WTC11 (cell line): ENCODE data around the gene SVOPL. TPM values are rescaled to one million over a fixed set of nuclear protein-coding genes. Genes with fewer than 3 reads are reported as not detected.

Experiments used
- ATAC-seq: fragments of 200-7000 bp; cut with Tn5 transposase; 2 replicates; pipeline ENCODE4 v1.10.0; 2021; ENCODE audit warnings: mild to moderate bottlenecking, moderate library complexity
- Bru-seq: library from RNA; stranded (reverse); fragments of 400-500 nt; gene quantifications from one replicate; lab custom pipeline; 2021; lab: Mats Ljungman, UMichigan
- CTCF ChIA-PET: fragments of 300-600 bp; sonication (Branson Sonifier 250); formaldehyde crosslinking; loops from one replicate; lab custom pipeline; 2021; ENCODE audit warnings: antibody characterized with exemption; lab: Charles Lee
- POLR2A ChIA-PET: fragments of 350-600 bp; sonication (Branson Sonifier 250); formaldehyde crosslinking; loops from one replicate; lab custom pipeline; 2021; ENCODE audit warnings: antibody characterized with exemption; lab: Charles Lee
- DNase-seq: peaks from one replicate; pipeline ENCODE4 v3.0.0; 2021; ENCODE audit warnings: low spot score
- H3K27ac Mint-ChIP-seq: 2 replicates; pipeline ENCODE4 v1.8.0; 2021; ENCODE audit warnings: mixed read lengths
- H3K27me3 Mint-ChIP-seq: 2 replicates; pipeline ENCODE4 v1.8.0; 2021; ENCODE audit warnings: low read depth, mild to moderate bottlenecking, moderate library complexity, mixed read lengths
- H3K36me3 Mint-ChIP-seq: 2 replicates; pipeline ENCODE4 v1.8.0; 2021; ENCODE audit warnings: mixed read lengths
- H3K4me1 Mint-ChIP-seq: 2 replicates; pipeline ENCODE4 v1.8.0; 2022; ENCODE audit warnings: mixed read lengths
- H3K4me3 Mint-ChIP-seq: 2 replicates; pipeline ENCODE4 v1.8.0; 2021; ENCODE audit warnings: mild to moderate bottlenecking, moderate library complexity, mixed read lengths
- H3K9me3 Mint-ChIP-seq: 2 replicates; pipeline ENCODE4 v1.8.0; 2021; ENCODE audit warnings: mixed read lengths
- CBFB ChIP-seq: sonication (generic); formaldehyde crosslinking; IDR thresholded peaks from 2 replicates; pipeline ENCODE4 v1.8.1; 2022; ENCODE audit warnings: mild to moderate bottlenecking, low read depth, missing genetic modification reagents
- ELF4 ChIP-seq: sonication (generic); formaldehyde crosslinking; IDR thresholded peaks from 2 replicates; pipeline ENCODE4 v1.8.1; 2022; ENCODE audit warnings: low read depth, mild to moderate bottlenecking, moderate library complexity, missing genetic modification reagents
- EMX1 ChIP-seq: fragments of 250-450 bp; sonication (Bioruptor Pico); IDR thresholded peaks from 2 replicates; pipeline ENCODE4 v1.8.0; 2021; ENCODE audit warnings: mild to moderate bottlenecking
- FOXP1 ChIP-seq: sonication (generic); formaldehyde crosslinking; IDR thresholded peaks from 2 replicates; pipeline ENCODE4 v1.8.0; 2022; ENCODE audit warnings: missing genetic modification reagents, mild to moderate bottlenecking, moderate library complexity, borderline replicate concordance
- GTF2I ChIP-seq: fragments of 250-450 bp; sonication (Bioruptor Pico); conservative IDR thresholded peaks from 2 replicates; pipeline ENCODE4 v1.4.0; 2021; ENCODE audit warnings: mild to moderate bottlenecking
- NR3C1 ChIP-seq: sonication (generic); formaldehyde crosslinking; conservative IDR thresholded peaks from 2 replicates; pipeline ENCODE4 v1.8.1; 2023; ENCODE audit warnings: low read depth, mild to moderate bottlenecking, missing genetic modification reagents
- RELA ChIP-seq: sonication (generic); formaldehyde crosslinking; IDR thresholded peaks from 2 replicates; pipeline ENCODE4 v1.8.1; 2022; ENCODE audit warnings: missing genetic modification reagents, mild to moderate bottlenecking, borderline replicate concordance
- SMAD4 ChIP-seq: sonication (generic); formaldehyde crosslinking; IDR thresholded peaks from 2 replicates; pipeline ENCODE4 v1.8.0; 2022; ENCODE audit warnings: mild to moderate bottlenecking, missing genetic modification reagents
- long read RNA-seq, 3 experiments: library from RNA in 1 of 3; library from capped mRNA in 1 of 3; library from polyadenylated mRNA in 1 of 3; unstranded in 2 of 3; stranded (forward) in 1 of 3; transcript quantifications; one replicate each; pipeline ENCODE4 v2.0.0, GENCODE V29; 2021
- total RNA-seq: library from RNA; stranded (reverse); gene quantifications from 3 replicates; pipeline ENCODE4 v1.2.3, GENCODE V29; 2021
- TF ChIP-seq, protein P1 (sequence below): sonication (generic); formaldehyde crosslinking; IDR thresholded peaks from 2 replicates; pipeline ENCODE4 v1.8.1; 2022; ENCODE audit warnings: low read depth, missing genetic modification reagents, borderline replicate concordance
- TF ChIP-seq, protein P2 (sequence below): sonication (generic); formaldehyde crosslinking; IDR thresholded peaks from 2 replicates; pipeline ENCODE4 v1.8.0; 2022; ENCODE audit warnings: missing genetic modification reagents
- TF ChIP-seq, protein P3 (sequence below): fragments of 250-450 bp; sonication (Bioruptor Pico); IDR thresholded peaks from 2 replicates; pipeline ENCODE4 v1.9.0; 2021; ENCODE audit warnings: mild to moderate bottlenecking
- TF ChIP-seq, protein P4 (sequence below): sonication (generic); formaldehyde crosslinking; IDR thresholded peaks from 2 replicates; pipeline ENCODE4 v1.8.0; 2023; ENCODE audit warnings: missing genetic modification reagents, mild to moderate bottlenecking, borderline replicate concordance
- TF ChIP-seq, protein P5 (sequence below): sonication (generic); formaldehyde crosslinking; IDR thresholded peaks from 2 replicates; pipeline ENCODE4 v1.8.1; 2023; ENCODE audit warnings: mild to moderate bottlenecking, missing genetic modification reagents, moderate library complexity
- TF ChIP-seq, protein P6 (sequence below): sonication (generic); formaldehyde crosslinking; IDR thresholded peaks from 2 replicates; pipeline ENCODE4 v1.8.1; 2023; ENCODE audit warnings: mild to moderate bottlenecking, missing genetic modification reagents, borderline replicate concordance

Gene SVOPL, protein sequence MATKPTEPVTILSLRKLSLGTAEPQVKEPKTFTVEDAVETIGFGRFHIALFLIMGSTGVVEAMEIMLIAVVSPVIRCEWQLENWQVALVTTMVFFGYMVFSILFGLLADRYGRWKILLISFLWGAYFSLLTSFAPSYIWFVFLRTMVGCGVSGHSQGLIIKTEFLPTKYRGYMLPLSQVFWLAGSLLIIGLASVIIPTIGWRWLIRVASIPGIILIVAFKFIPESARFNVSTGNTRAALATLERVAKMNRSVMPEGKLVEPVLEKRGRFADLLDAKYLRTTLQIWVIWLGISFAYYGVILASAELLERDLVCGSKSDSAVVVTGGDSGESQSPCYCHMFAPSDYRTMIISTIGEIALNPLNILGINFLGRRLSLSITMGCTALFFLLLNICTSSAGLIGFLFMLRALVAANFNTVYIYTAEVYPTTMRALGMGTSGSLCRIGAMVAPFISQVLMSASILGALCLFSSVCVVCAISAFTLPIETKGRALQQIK
- total RNA-seq = 1.9 to 2.7 TPM (median 2.2 TPM) in 3 replicates
- Bru-seq, nascent RNA = percentile 25 among the genes with signal in this experiment
- long read RNA-seq, experiment 1, partial matches to known transcripts = 1 of 11 reads
- long read RNA-seq, experiment 1, other reads (novel, unspliced or antisense) = 9 of 11 reads
- long read RNA-seq, experiment 2, partial matches to known transcripts = 0 of 7 reads
- long read RNA-seq, experiment 2, other reads (novel, unspliced or antisense) = 4 of 7 reads
- long read RNA-seq, experiment 3, partial matches to known transcripts = 0 of 7 reads
- long read RNA-seq, experiment 3, other reads (novel, unspliced or antisense) = 6 of 7 reads

DNA sequence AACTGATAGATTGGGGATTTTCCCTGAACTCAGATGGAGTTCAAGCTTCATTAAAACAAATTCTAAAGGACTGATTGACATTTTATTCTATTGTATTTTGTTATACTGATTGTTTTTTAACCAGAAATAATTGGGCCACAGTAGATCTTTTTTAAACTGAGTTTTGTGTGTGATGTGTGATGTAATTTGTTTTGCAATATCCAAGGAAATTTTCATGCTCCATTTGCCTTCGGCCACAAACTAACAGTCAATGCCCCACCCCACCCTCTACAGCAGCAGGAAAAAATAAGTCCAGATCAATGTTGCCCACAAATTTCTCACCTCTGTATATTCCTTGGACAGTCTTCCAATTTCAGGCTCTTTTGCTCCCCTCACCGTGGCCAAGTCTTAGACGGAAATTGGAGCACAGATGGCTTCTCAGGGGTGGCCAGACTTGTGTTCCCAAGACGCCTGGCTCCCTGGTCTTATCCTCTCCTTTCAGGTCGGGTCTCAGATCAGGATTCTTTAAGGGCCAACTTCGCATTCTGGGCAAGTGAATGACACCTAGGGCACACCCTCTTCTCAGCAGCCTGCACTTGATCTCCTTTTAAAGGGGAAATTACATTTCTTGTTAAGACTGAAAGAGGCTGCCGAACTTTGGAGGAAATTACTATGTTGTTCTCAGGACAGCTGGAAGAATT is at the start of gene SVOPL:
Gene SVOPL (minus strand): TSS at position 506 of the 680 bp plus-strand sequence. CDS start 22,317 bp downstream, outside the sequence.
- POLR2A ChIA-PET = no interaction called here
- H3K27ac Mint-ChIP-seq = no peak within 1 kb of the TSS
- CTCF ChIA-PET = no interaction called here

DNA sequence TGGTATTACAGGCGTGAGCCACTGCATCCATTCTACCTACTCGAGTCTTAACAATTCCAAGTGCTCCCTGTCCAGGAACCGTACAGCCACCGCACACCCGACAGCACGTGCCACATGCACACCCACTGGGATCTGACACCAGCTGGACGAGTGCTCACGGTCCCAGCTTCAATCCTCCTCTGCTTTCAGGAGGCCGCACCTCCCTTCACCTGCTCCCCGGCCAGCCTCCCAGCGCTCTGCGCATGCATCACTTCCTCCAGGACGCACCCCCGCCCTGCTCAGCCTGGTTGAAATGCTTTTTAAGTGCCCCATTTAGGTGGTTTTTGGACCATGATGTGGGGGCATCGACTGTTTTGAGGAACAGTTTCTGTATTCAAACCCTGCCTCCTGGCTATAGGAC is 49.3 kb upstream of the SVOPL start:
- Mint-ChIP-seq H3K4me3 (no peak overlapping the region), H3K9me3 (no peaks in the 10 kb centered on the region), H3K4me1 (peaks cover 39% of the 10 kb centered on the region), H3K27ac (no peak overlapping the region), H3K27me3 (no peaks in the 10 kb centered on the region), H3K36me3 (no peaks in the 10 kb centered on the region)
- POLR2A ChIA-PET = no interaction called here
- ATAC-seq (no peak), DNase-seq (no peak)
- CTCF ChIA-PET = interaction anchor here (1.0 to 2.8 kb wide), 2 partner anchors 11 to 48 kb away, joined by 6 to 13 read pairs; partner anchors contain the start of genes ATP6V0A4 and TMEM213
- TF ChIP-seq, protein P1, sequence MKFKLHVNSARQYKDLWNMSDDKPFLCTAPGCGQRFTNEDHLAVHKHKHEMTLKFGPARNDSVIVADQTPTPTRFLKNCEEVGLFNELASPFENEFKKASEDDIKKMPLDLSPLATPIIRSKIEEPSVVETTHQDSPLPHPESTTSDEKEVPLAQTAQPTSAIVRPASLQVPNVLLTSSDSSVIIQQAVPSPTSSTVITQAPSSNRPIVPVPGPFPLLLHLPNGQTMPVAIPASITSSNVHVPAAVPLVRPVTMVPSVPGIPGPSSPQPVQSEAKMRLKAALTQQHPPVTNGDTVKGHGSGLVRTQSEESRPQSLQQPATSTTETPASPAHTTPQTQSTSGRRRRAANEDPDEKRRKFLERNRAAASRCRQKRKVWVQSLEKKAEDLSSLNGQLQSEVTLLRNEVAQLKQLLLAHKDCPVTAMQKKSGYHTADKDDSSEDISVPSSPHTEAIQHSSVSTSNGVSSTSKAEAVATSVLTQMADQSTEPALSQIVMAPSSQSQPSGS = no peak
- TF ChIP-seq, protein P2, sequence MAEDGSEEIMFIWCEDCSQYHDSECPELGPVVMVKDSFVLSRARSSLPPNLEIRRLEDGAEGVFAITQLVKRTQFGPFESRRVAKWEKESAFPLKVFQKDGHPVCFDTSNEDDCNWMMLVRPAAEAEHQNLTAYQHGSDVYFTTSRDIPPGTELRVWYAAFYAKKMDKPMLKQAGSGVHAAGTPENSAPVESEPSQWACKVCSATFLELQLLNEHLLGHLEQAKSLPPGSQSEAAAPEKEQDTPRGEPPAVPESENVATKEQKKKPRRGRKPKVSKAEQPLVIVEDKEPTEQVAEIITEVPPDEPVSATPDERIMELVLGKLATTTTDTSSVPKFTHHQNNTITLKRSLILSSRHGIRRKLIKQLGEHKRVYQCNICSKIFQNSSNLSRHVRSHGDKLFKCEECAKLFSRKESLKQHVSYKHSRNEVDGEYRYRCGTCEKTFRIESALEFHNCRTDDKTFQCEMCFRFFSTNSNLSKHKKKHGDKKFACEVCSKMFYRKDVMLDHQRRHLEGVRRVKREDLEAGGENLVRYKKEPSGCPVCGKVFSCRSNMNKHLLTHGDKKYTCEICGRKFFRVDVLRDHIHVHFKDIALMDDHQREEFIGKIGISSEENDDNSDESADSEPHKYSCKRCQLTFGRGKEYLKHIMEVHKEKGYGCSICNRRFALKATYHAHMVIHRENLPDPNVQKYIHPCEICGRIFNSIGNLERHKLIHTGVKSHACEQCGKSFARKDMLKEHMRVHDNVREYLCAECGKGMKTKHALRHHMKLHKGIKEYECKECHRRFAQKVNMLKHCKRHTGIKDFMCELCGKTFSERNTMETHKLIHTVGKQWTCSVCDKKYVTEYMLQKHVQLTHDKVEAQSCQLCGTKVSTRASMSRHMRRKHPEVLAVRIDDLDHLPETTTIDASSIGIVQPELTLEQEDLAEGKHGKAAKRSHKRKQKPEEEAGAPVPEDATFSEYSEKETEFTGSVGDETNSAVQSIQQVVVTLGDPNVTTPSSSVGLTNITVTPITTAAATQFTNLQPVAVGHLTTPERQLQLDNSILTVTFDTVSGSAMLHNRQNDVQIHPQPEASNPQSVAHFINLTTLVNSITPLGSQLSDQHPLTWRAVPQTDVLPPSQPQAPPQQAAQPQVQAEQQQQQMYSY (CRISPR knock-in tag) = no peak
- TF ChIP-seq, protein P3, sequence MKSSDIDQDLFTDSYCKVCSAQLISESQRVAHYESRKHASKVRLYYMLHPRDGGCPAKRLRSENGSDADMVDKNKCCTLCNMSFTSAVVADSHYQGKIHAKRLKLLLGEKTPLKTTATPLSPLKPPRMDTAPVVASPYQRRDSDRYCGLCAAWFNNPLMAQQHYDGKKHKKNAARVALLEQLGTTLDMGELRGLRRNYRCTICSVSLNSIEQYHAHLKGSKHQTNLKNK (CRISPR knock-in tag) = no peak
- TF ChIP-seq GTF2I (CRISPR knock-in tag) (no peak), FOXP1 (no peak)

More for the DNA sequence above, at the start of gene SVOPL:
- no peaks in the 10 kb centered on the region for H3K36me3 Mint-ChIP-seq
- H3K4me1 Mint-ChIP-seq = peaks cover 3% of the 10 kb centered on the region
- no peaks in the 10 kb centered on the region for H3K27me3 Mint-ChIP-seq
- DNase-seq = no peak
- no peaks in the 10 kb centered on the region; the same call in 1 of the 2 replicates for H3K9me3 Mint-ChIP-seq
- no peak for TF ChIP-seq SMAD4
- TF ChIP-seq, protein P4, sequence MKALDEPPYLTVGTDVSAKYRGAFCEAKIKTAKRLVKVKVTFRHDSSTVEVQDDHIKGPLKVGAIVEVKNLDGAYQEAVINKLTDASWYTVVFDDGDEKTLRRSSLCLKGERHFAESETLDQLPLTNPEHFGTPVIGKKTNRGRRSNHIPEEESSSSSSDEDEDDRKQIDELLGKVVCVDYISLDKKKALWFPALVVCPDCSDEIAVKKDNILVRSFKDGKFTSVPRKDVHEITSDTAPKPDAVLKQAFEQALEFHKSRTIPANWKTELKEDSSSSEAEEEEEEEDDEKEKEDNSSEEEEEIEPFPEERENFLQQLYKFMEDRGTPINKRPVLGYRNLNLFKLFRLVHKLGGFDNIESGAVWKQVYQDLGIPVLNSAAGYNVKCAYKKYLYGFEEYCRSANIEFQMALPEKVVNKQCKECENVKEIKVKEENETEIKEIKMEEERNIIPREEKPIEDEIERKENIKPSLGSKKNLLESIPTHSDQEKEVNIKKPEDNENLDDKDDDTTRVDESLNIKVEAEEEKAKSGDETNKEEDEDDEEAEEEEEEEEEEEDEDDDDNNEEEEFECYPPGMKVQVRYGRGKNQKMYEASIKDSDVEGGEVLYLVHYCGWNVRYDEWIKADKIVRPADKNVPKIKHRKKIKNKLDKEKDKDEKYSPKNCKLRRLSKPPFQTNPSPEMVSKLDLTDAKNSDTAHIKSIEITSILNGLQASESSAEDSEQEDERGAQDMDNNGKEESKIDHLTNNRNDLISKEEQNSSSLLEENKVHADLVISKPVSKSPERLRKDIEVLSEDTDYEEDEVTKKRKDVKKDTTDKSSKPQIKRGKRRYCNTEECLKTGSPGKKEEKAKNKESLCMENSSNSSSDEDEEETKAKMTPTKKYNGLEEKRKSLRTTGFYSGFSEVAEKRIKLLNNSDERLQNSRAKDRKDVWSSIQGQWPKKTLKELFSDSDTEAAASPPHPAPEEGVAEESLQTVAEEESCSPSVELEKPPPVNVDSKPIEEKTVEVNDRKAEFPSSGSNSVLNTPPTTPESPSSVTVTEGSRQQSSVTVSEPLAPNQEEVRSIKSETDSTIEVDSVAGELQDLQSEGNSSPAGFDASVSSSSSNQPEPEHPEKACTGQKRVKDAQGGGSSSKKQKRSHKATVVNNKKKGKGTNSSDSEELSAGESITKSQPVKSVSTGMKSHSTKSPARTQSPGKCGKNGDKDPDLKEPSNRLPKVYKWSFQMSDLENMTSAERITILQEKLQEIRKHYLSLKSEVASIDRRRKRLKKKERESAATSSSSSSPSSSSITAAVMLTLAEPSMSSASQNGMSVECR (CRISPR knock-in tag) = no peak
- TF ChIP-seq CBFB (CRISPR knock-in tag) = no peak
- no peak for TF ChIP-seq RELA (CRISPR knock-in tag)
- no peak for TF ChIP-seq EMX1
- no peak for TF ChIP-seq NR3C1
- TF ChIP-seq ELF4 (CRISPR knock-in tag) = no peak
- TF ChIP-seq, protein P5, sequence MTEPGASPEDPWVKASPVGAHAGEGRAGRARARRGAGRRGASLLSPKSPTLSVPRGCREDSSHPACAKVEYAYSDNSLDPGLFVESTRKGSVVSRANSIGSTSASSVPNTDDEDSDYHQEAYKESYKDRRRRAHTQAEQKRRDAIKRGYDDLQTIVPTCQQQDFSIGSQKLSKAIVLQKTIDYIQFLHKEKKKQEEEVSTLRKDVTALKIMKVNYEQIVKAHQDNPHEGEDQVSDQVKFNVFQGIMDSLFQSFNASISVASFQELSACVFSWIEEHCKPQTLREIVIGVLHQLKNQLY = no peak
- TF ChIP-seq, protein P6, sequence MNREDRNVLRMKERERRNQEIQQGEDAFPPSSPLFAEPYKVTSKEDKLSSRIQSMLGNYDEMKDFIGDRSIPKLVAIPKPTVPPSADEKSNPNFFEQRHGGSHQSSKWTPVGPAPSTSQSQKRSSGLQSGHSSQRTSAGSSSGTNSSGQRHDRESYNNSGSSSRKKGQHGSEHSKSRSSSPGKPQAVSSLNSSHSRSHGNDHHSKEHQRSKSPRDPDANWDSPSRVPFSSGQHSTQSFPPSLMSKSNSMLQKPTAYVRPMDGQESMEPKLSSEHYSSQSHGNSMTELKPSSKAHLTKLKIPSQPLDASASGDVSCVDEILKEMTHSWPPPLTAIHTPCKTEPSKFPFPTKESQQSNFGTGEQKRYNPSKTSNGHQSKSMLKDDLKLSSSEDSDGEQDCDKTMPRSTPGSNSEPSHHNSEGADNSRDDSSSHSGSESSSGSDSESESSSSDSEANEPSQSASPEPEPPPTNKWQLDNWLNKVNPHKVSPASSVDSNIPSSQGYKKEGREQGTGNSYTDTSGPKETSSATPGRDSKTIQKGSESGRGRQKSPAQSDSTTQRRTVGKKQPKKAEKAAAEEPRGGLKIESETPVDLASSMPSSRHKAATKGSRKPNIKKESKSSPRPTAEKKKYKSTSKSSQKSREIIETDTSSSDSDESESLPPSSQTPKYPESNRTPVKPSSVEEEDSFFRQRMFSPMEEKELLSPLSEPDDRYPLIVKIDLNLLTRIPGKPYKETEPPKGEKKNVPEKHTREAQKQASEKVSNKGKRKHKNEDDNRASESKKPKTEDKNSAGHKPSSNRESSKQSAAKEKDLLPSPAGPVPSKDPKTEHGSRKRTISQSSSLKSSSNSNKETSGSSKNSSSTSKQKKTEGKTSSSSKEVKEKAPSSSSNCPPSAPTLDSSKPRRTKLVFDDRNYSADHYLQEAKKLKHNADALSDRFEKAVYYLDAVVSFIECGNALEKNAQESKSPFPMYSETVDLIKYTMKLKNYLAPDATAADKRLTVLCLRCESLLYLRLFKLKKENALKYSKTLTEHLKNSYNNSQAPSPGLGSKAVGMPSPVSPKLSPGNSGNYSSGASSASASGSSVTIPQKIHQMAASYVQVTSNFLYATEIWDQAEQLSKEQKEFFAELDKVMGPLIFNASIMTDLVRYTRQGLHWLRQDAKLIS = no peak
- ATAC-seq = no peak
- H3K4me3 Mint-ChIP-seq = no peak within 1 kb of the TSS
